ENCODE results near the gene FOXP3. TPM values are rescaled to one million over a fixed set of nuclear protein-coding genes. Genes with fewer than 3 reads are reported as not detected.
"Not testable (repeated sequence)": the region's sequence is repeated elsewhere in the genome, so short reads cannot be mapped to it uniquely, and the experiment has no call there.

The FOXP3 gene
- polyA plus RNA-seq, 1 experiment, result 0.09 TPM

- ChIA-PET CTCF (no interaction called here), POLR2A (no interaction called here)
- Histone ChIP-seq H3K4me3 (ENCODE audit: low read depth, low read length) (no peak within 1 kb of the TSS), H3K9me3 (ENCODE audit: control insufficient read depth, insufficient read depth, low read length) (no peaks in the 10 kb centered on the region), H3K27me3 (ENCODE audit: control insufficient read depth, insufficient read depth, low read length) (no peaks in the 10 kb centered on the region), H3K27ac (ENCODE audit: low read depth, low read length) (no peak within 1 kb of the TSS)
- DNase-seq (ENCODE audit: low read depth, low spot score), result no peak
- TF ChIP-seq CTCF (IDR thresholded peaks at IDR 0.05; ENCODE audit: low read depth, low read length), result no peak
Measured at GRCh38 chrX:49303346-49303745, 38.8 kb upstream of the FOXP3 start, which contains the start of gene GAGE10. GAGE10 (plus strand) TSS chrX:49303646; CDS start chrX:49304860, 1,214 bp downstream.

GRCh38 chrX:49300703-49301102 is 36.2 kb upstream of the FOXP3 start:
- no peaks in the 10 kb centered on the region for H3K27me3 ChIP-seq (ENCODE audit: control insufficient read depth, insufficient read depth, low read length)
- H3K9me3 ChIP-seq (ENCODE audit: control insufficient read depth, insufficient read depth, low read length), result no peaks in the 10 kb centered on the region
- H3K27ac ChIP-seq (ENCODE audit: low read depth, low read length), result no peak overlapping the region
- CTCF ChIA-PET, result no interaction called here
- no peak overlapping the region for H3K4me3 ChIP-seq (ENCODE audit: low read depth, low read length)
- no peak for TF ChIP-seq CTCF (IDR thresholded peaks at IDR 0.05; ENCODE audit: low read depth, low read length)
- POLR2A ChIA-PET, result no interaction called here
- no peak for DNase-seq (ENCODE audit: low read depth, low spot score)

- DNase-seq (ENCODE audit: low read depth, low spot score); H3K4me3 ChIP-seq (ENCODE audit: low read depth, low read length); H3K9me3 ChIP-seq (ENCODE audit: control insufficient read depth, insufficient read depth, low read length); H3K27ac ChIP-seq (ENCODE audit: low read depth, low read length); H3K27me3 ChIP-seq (ENCODE audit: control insufficient read depth, insufficient read depth, low read length); CTCF ChIA-PET: not testable (repeated sequence)
- POLR2A ChIA-PET, result interaction anchor here (0.6 kb wide), 1 partner anchor 59 kb away, joined by 8 read pairs; no protein-coding TSS in a partner anchor
Measured at GRCh38 chrX:49299293-49299692, 34.8 kb upstream of the FOXP3 start.

GRCh38 chrX:49292400-49293362 is 28.2 kb upstream of the FOXP3 start:
- H3K27me3 ChIP-seq (ENCODE audit: control insufficient read depth, insufficient read depth, low read length), result no peaks in the 10 kb centered on the region
- DNase-seq (ENCODE audit: low read depth, low spot score), result no peak
- no peak overlapping the region for H3K4me3 ChIP-seq (ENCODE audit: low read depth, low read length)
- CTCF ChIA-PET, result interaction anchor here (0.6 to 2.1 kb wide), 5 partner anchors 9 to 586 kb away, joined by 3 to 5 read pairs (median 4); partner anchors contain the start of gene USP27X
- no peak for TF ChIP-seq CTCF (IDR thresholded peaks at IDR 0.05; ENCODE audit: low read depth, low read length)
- H3K27ac ChIP-seq (ENCODE audit: low read depth, low read length), result no peak overlapping the region
- H3K9me3 ChIP-seq (ENCODE audit: control insufficient read depth, insufficient read depth, low read length), result no peaks in the 10 kb centered on the region
- POLR2A ChIA-PET, result interaction anchor here (0.6 kb wide), 1 partner anchor 9 kb away, joined by 3 read pairs; no protein-coding TSS in a partner anchor

- Histone ChIP-seq H3K9me3 (ENCODE audit: control insufficient read depth, insufficient read depth, low read length) (no peaks in the 10 kb centered on the region), H3K27me3 (ENCODE audit: control insufficient read depth, insufficient read depth, low read length) (no peaks in the 10 kb centered on the region), H3K4me3 (ENCODE audit: low read depth, low read length) (no peak overlapping the region), H3K27ac (ENCODE audit: low read depth, low read length) (no peak overlapping the region)
- POLR2A ChIA-PET, result no interaction called here
- TF ChIP-seq CTCF (IDR thresholded peaks at IDR 0.05; ENCODE audit: low read depth, low read length), result peak; percentile 55
- DNase-seq (ENCODE audit: low read depth, low spot score), result peak; percentile 10
- CTCF ChIA-PET, result interaction anchor here (0.6 to 2.1 kb wide), 8 partner anchors 8 to 914 kb away, joined by 3 to 5 read pairs (median 4); partner anchors contain the start of genes CCNB3 and USP27X
Measured at GRCh38 chrX:49291615-49292337, 27.3 kb upstream of the FOXP3 start.
